ENCODE measurements around the gene HIRA.

GRCh38 chr22:19287076-19287707 is 144.3 kb downstream of the HIRA start:
- no peak for TF ChIP-seq POLR2AphosphoS5 (IDR thresholded peaks at IDR 0.05)
- no peak for TF ChIP-seq CTCF (IDR thresholded peaks at IDR 0.05 in 8 of 11, conservative IDR thresholded peaks at IDR 0.05 in 3 of 11)
- TF ChIP-seq POLR2A (IDR thresholded peaks at IDR 0.05), result no peak
